Nephron (organoid): ENCODE data around the gene C5orf15.
"Not testable (repeated sequence)": the region's sequence is repeated elsewhere in the genome, so short reads cannot be mapped to it uniquely, and the experiment has no call there.

Experiments used
- H3K27ac Mint-ChIP-seq, 3 experiments: 2 replicates each; pipeline ENCODE4 v1.8.0; 2020; ENCODE audit warnings: mixed read lengths in 3 of 3, mild to moderate bottlenecking in 2 of 3, moderate library complexity in 1 of 3
- H3K27me3 Mint-ChIP-seq: 2 replicates; pipeline ENCODE4 v1.8.0; 2021; ENCODE audit warnings: low read depth, mild to moderate bottlenecking, moderate library complexity, mixed read lengths
- H3K36me3 Mint-ChIP-seq: 2 replicates; pipeline ENCODE4 v1.8.0; 2020; ENCODE audit warnings: low read depth, mixed read lengths
- H3K4me1 Mint-ChIP-seq: 2 replicates; pipeline ENCODE4 v1.8.0; 2020; ENCODE audit warnings: mixed read lengths
- H3K4me3 Mint-ChIP-seq, 3 experiments: 2 replicates each; pipeline ENCODE4 v1.8.0; 2020; ENCODE audit warnings: mild to moderate bottlenecking in 3 of 3, mixed read lengths in 3 of 3, moderate library complexity in 2 of 3
- H3K9me3 Mint-ChIP-seq: 2 replicates; pipeline ENCODE4 v1.8.0; 2020; ENCODE audit warnings: mixed read lengths
- CTCF ChIP-seq, 3 experiments: fragments of 200-600 bp; sonication (generic); IDR thresholded peaks; one replicate each; pipeline ENCODE4 v1.5.0; 2021; ENCODE audit warnings: antibody characterized with exemption in 3 of 3; ENCODE audit not compliant: unreplicated experiment in 3 of 3

Gene C5orf15

GRCh38 chr5:133942614-133943474 is 25.6 kb downstream of the C5orf15 start:
- no peak for TF ChIP-seq CTCF (IDR thresholded peaks at IDR 0.05; ENCODE audit: unreplicated experiment in 3 of 3)
- Mint-ChIP-seq H3K4me3 (no peak overlapping the region), H3K36me3 (no peaks in the 10 kb centered on the region), H3K9me3 (no peaks in the 10 kb centered on the region), H3K27me3 (peaks cover 23% of the 10 kb centered on the region), H3K4me1 (peaks cover 24% of the 10 kb centered on the region), H3K27ac (peak overlapping the region in 1 of 3 experiments; percentile 11)

DNA sequence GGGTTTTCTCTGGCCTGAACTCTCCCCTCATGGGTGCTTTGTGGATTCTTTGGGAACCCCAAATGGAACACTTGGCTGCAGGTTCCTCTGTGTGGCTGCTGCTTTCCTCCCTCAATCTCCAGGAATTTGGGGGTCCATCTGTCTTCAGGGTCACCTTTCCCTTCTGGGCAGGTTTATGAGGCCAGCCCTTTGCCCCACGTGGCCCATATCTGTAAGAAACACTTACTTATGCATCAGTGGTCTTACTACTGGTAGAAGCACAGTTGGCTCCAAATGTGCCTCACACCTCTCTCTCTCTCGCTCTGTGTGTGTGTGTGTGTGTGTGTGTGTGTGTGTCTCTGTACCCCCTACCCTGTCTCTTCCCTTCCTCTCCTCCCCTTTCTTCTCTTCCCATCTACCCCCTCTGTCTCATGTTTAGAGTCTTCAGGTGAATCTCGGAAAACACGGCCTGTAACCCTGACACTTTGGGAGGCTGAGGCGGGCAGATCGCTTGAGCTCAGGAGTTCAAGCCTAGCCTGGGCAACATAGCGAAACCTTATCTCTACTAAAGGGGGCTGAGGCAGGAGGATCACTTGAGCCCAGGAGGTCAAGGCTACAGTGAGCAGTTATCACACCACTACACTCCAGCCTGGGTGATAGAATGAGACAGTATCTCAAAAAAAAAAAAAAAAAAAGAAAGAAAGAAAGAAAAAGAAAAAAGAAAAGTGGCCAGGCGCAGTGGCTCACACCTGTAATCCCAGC is 26.8 kb downstream of the C5orf15 start:
- Mint-ChIP-seq H3K27ac (no peak overlapping the region), H3K4me1 (peaks cover 30% of the 10 kb centered on the region), H3K27me3 (peaks cover 20% of the 10 kb centered on the region), H3K36me3 (no peaks in the 10 kb centered on the region), H3K4me3 (no peak overlapping the region), H3K9me3 (no peaks in the 10 kb centered on the region)
- TF ChIP-seq CTCF (IDR thresholded peaks at IDR 0.05; ENCODE audit: unreplicated experiment in 3 of 3): no peak

GRCh38 chr5:133939668-133940067 is 28.8 kb downstream of the C5orf15 start:
- Mint-ChIP-seq H3K4me3 (no peak overlapping the region), H3K9me3 (no peaks in the 10 kb centered on the region), H3K27me3 (peaks cover 15% of the 10 kb centered on the region), H3K4me1 (peaks cover 26% of the 10 kb centered on the region), H3K27ac (peak overlapping the region in 1 of 3 experiments; percentile 23), H3K36me3 (no peaks in the 10 kb centered on the region)
- no peak for TF ChIP-seq CTCF (IDR thresholded peaks at IDR 0.05; ENCODE audit: unreplicated experiment in 3 of 3)

GRCh38 chr5:133938929-133939328 is 29.5 kb downstream of the C5orf15 start:
- H3K36me3 Mint-ChIP-seq: no peaks in the 10 kb centered on the region
- peaks cover 10% of the 10 kb centered on the region for H3K27me3 Mint-ChIP-seq
- H3K4me3 Mint-ChIP-seq: no peak overlapping the region
- H3K27ac Mint-ChIP-seq: peak overlapping the region in 1 of 3 experiments; percentile 52
- peaks cover 25% of the 10 kb centered on the region for H3K4me1 Mint-ChIP-seq
- no peak for TF ChIP-seq CTCF (IDR thresholded peaks at IDR 0.05; ENCODE audit: unreplicated experiment in 3 of 3)
- no peaks in the 10 kb centered on the region for H3K9me3 Mint-ChIP-seq

DNA sequence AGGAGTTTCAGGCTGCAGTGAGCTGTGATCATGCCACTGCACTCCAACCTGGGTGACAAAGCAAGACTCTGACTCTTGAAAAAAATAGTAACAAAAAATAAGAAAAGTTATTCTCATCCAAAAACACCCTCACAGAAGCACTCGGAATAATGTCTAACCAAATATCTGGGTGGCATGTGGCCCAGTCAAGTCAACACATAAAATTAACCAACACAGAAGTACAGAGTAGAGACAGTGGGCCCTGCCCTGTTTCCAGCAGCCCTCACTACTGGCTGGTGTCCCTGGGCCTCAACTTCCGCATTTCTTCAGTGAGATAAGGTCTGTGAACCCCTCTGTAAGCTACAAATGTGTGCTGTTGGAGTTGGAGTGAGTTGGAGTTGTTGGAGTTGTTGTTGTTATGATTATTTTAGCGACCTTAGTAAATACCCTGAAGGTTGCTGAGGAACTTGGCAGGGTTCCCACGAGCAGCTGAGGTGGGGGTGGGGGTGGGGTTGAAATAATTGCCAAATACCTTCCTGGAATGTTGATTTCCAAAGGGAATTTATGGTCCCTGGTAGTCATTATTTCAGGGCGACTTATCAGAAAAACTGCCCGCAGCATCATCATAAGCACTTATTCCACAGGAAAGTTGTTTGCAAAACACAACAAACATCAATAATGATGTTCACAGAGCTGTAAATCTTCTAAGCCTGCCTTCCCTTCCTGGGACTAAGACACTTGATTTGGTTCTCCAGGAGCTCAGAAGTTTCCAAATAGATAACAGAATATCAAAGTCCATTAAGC is 30.2 kb downstream of the C5orf15 start:
- H3K27me3 Mint-ChIP-seq: peaks cover 13% of the 10 kb centered on the region
- peak overlapping the region in 2 of 3 experiments; percentile 38 to 52 for H3K27ac Mint-ChIP-seq
- H3K4me3 Mint-ChIP-seq: no peak overlapping the region
- no peaks in the 10 kb centered on the region for H3K9me3 Mint-ChIP-seq
- no peak for TF ChIP-seq CTCF (IDR thresholded peaks at IDR 0.05; ENCODE audit: unreplicated experiment in 3 of 3)
- H3K4me1 Mint-ChIP-seq: peaks cover 26% of the 10 kb centered on the region
- no peaks in the 10 kb centered on the region for H3K36me3 Mint-ChIP-seq

DNA sequence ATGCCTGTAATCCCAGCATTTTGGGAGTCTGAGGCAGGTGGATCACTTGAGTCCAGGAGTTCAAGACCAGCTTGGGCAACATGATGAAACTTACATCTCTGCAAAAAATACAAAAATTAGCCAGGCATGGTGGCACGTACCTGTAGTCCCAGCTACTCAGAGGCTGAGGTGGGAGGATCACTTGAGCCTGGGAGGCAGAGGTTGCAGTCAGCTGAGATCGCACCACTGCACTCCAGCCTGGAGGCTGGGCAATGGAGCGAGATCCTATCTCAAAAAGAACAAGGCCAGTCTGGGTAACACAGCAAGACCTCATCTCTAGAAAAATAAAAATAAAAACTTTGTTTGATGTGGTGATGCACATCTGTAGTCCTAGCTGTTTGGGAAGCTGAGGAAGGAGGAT is 30.8 kb downstream of the C5orf15 start:
- peaks cover 19% of the 10 kb centered on the region for H3K27me3 Mint-ChIP-seq
- not testable (repeated sequence) for H3K4me3 Mint-ChIP-seq, H3K36me3 Mint-ChIP-seq, H3K9me3 Mint-ChIP-seq, H3K27ac Mint-ChIP-seq
- H3K4me1 Mint-ChIP-seq: peaks cover 33% of the 10 kb centered on the region
